ENCODE data around the gene VPS41.
A peak's percentile ranks its signal among the peaks of the same experiment; 100 is the strongest.
"Not testable (repeated sequence)": the region's sequence is repeated elsewhere in the genome, so short reads cannot be mapped to it uniquely, and the experiment has no call there.

The VPS41 gene

DNA sequence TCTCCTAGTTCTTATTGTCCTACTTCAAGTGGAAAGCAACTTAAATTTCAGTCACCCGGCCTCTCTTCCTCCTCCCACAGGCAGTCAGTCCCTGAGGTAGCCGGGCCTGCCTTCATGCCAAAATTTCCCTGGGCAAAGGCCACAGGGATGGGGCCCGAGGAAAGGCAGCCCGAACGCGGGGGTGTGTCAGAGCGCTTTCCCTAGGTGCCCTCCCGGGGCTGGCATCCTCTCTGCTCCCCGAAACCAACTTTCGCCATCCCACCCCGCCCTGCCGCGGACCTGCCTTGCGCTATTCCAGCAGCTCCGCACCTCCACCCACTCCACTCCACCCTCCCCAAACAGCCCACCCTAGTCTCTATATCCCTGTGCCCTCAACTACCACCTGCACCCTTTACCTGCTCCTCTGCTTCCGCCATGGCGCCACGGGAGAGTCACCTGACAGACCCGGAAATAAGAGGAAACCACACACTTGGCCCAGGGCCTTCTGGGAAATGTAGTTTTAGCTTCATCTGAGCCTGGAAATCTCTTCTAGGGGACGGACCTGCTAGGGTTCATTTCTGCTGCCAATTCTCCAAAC is at the start of gene VPS41:
VPS41 (minus strand) TSS at position 433 of the 577 bp plus-strand sequence; CDS start at position 416, 17 bp downstream.
- peak; percentile 62 for DNase-seq (ENCODE audit: low read depth)

DNA sequence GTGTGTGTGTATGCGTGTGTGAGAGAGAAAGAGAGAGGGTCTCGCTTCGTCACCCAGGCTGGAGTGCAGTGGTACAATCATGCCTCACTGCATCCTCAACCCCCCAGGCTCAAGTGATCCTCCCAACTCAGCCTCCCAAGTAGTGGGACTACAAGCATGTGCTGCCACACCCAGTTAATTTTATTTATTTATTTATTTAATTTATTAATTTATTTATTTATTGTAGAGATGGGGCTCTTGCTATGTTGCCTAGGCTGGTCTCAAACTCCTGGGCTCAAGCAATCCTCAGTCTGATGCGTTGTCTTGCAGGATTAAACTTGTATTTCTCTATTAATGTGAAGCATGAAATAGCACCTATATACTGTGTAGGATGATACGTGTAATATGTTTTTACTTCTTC is 46.9 kb upstream of the VPS41 start:
- DNase-seq (ENCODE audit: low read depth) = no peak

DNA sequence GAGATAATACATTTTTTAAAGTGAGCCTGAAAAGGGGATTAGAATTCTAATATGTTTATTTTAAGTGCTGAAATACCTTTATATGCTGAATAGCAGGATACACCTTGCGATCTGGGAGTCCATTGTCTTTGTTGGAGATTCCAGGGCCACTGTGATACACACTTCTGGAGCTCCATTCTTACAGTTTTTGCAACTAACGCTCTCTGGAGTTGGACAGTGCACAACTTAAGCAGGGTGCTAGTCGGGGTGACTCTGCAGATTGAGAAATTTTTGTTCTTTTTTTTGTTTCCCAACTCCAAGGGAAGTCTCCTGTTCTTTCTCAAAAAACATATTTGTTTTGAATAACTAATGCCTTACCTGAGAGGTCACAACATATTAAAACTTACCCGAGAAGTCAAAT is 45.0 kb upstream of the VPS41 start:
- DNase-seq (ENCODE audit: low read depth) = no peak

DNA sequence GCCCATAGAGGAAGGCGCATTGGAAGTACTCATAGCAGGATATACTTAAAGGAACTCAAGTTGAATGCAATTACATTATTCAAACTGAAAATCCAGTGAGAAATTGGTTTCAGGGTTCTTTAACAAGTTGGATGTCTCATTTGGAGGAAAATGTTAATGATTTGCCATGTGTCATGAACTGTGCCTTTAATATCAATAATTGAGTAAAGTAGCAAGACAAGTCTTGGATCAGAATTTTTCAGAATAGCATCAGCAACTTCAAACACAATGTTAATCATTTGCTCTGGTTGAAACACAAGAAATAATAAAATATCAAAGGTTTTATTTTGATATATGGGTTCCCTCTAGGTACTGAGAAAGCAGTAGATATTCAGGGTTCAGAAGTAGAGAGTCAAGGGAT is 44.2 kb upstream of the VPS41 start:
- no peak for DNase-seq (ENCODE audit: low read depth)

DNA sequence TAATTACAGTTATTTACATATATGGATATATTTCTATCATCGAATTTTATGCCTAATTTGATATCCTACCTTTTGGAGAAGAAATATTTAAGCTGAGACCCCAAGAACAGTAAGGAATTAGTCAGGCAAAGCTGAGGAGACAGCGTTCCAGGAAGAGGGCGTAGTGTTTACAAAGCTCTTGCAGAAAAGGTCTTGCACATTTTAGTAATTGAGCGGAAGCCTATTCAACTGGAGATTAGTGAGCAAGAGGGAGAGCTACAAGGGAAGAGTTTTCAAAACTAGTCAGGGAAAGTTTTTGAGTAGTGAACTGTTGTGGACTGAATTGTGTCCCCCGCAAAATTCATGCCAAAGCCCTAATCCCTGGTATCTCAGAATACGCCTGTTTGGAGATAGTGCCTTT is 42.2 kb upstream of the VPS41 start:
- no peak for DNase-seq (ENCODE audit: low read depth)

DNA sequence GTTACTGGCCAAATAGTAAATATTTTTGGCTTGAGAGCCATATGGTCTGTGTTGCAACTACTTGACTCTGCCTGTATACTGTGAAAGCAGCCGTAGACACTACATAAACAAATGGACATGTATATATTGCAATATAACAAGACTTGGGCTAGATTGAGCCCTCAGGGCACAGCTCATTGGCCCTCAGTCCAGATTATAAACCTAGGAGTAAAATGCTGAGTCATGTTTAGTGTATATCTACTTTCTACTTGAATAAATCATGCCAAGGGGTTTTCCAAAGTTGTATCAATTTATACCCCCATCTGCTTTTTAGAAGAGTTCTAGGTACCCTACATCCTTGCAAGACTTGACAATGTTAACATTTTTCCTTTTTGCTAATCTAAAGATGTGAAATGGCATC is 41.3 kb upstream of the VPS41 start:
- DNase-seq (ENCODE audit: low read depth) = no peak

DNA sequence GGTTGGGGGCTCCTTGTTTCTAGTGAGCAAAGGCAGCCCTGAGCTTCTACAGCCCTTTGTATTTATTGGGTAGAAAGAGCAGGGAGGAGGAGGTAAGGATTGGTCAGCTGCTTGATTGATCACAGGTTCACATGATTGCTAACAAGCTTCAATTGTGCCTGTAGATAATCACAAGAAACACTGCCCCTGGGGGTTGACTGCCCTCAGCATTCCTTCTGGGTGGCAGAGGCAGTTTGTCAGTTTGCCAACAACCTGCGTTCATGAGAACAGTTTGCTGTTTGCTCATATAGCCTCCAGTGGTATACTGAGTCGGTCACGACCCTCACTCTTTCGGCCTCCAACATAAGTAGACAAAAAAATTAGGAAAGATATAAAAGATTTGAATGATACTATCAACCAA is 38.5 kb upstream of the VPS41 start:
- DNase-seq (ENCODE audit: low read depth) = not testable (repeated sequence)

DNA sequence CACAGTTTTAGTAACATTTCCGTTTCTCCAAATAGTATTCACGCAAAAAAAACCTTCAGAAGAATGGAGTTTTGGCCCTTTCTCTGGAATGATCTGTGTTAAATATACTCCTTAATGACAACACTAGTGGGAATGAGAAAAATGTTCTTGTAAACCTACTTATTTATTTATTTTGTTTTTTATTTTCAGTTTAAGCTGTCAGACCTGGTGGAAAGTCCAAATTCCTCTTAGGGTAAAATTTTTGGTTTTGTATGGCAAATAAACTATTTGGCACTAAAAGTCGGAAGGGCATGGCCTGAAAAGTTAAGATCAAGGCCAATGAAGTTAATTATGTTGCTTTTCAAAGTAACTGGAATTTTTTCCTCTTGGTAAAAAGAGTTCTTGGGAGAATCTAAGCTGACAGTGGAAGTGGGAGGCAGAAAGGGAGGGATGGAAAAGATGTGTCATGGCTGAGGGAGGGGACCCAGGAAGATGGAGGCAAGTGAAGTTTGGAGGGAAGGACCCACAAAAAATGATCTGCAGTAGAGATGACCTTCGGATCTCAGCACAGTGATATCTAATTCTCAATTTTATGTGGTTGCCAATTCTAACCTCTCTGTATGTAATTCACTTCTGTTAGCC is 33.5 kb upstream of the VPS41 start:
- DNase-seq (ENCODE audit: low read depth) = no peak

DNA sequence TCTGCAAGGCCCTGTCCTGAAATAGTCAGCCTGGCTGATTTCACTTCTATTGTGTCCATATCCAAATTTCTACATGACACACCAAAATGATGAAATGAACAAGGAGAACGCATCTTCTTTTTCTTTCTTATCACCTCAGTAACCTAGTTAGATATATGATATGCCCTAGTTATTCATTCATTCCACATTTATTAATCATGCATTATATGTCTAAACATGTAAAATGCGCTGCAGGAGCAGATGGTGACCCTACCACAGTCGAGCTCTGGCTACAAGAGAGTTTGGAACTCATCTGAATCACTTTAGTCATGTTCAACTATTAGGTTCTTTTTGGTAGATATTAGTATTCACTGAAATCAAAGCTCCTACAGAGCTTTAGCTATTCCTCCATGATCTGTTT is 31.8 kb upstream of the VPS41 start:
- no peak for DNase-seq (ENCODE audit: low read depth)

DNA sequence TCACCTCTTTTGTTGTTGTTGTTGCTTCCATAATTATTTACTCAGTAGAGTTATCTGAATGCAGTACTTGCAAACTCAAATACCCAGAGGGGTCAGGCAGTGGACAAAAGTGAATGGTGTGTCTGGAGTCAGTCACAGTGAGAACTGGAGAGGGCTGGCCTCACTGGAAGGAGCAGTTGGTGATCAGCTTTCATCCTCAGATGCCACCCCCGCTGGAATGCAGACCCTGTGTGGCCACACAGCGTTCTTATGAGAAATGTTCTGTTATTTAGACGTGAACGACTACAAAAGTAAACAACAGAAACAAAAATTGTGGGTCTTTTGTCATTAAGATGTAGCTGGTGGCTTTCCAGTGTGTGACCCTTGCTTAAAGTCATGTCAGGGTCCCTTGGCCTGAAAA is 29.6 kb upstream of the VPS41 start:
- DNase-seq (ENCODE audit: low read depth) = no peak

DNA sequence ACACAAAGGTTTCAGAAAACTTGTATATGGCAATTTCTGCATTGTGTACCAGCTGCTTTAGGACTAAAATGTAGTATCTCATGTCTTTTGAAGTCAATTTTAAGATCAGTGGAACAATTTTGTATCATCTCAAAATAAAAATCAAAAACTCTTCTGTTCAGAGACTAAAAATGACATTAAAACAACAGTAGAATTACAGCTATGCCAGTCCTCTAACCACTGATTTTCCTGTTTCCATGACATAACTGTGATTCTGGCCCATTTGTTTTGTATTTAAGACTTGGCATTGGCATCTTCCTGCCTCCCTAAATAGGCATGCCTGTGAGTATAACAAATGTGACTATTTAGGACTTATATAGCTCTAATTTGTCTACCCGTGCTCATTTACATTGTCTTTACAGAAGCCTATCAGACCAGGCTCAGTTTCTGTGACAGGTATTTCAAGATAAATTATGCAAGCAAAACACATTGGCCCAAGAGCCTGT is 29.1 kb upstream of the VPS41 start:
- DNase-seq (ENCODE audit: low read depth) = no peak

DNA sequence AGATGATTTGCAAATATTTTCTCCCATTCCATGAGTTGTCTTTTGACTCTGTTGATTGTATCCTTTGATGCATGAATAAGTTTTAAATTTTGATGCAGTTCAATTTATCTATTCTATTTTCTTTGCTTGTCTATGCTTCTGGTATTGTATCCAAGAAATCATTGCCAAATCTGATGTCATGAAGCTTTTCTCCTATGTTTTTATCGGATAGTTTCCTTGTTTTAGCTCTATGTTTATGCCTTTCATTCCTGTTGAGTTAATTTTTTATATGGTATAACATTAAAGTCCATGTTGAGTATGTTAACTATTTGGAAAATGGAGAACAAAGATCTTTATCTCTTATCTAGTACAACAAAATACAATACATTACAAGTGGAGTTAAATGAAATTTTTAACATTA is 27.6 kb upstream of the VPS41 start:
- no peak for DNase-seq (ENCODE audit: low read depth)

DNA sequence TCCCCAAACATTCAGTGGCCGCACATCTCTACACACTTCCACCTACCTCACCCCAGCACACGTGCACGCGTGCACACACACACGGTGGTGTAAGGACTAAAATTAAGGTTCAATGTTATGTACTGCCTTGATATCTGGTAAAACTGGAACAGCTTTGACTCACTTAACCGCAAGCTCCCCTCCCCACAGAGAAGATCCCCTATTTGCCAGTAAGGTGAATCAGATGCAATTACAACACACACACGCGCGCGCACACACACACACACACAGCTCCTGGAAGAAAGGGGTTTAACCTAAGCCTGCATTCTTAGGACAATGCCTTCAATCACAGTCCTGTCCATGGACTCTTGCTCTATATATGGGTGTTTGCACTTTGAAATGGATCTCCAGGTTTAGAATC is 25.5 kb upstream of the VPS41 start:
- no peak for DNase-seq (ENCODE audit: low read depth)

DNA sequence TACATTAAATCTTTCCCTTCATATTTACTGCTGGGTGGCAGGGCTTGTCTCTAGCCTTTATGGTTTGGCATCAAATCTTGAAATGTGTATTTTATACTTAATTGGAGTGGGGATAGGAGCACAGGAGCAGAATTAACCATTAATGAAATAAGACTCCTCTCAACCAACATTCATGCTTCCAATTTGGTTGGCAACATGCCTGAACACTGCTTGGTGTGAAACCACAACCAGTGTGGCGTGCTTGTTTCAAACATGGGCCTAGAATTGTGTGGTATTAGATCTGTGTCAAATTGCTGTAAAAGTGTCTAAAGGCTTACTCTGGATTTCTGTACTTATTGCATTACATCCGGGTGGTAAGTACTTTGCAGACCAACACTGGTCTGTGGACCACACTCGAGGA is 25.1 kb upstream of the VPS41 start:
- no peak for DNase-seq (ENCODE audit: low read depth)

DNA sequence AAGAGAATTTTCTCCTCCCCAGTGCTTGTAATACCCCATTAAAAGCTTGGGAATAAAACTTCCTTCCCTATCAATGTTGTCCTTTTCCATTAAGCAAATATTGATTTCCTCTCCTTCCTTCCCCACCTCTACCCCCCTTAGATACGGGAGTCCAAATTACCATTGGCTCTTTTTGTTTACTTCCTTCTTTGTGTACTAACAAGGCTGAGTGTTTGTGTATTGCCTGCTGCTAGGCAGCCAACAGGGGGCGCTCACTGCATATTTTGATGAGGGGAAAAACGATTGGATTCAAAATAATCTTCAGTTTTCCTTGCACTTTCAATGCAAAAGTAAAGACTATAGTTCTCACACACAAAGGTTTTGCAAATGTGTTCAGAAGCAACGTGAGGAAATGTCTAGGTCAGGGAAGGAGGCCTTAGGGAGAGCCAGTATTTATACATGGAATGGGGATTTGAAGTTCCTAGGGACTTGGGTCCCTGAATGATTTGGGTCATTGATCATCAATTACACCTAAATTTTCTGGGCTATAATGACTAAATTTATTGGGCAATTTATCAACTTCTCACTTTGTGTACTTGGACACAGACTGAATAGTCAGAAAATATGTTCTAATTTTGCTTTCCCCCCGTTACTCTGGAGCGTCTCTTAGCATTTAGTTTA is 23.6 kb upstream of the VPS41 start:
- DNase-seq (ENCODE audit: low read depth) = no peak

DNA sequence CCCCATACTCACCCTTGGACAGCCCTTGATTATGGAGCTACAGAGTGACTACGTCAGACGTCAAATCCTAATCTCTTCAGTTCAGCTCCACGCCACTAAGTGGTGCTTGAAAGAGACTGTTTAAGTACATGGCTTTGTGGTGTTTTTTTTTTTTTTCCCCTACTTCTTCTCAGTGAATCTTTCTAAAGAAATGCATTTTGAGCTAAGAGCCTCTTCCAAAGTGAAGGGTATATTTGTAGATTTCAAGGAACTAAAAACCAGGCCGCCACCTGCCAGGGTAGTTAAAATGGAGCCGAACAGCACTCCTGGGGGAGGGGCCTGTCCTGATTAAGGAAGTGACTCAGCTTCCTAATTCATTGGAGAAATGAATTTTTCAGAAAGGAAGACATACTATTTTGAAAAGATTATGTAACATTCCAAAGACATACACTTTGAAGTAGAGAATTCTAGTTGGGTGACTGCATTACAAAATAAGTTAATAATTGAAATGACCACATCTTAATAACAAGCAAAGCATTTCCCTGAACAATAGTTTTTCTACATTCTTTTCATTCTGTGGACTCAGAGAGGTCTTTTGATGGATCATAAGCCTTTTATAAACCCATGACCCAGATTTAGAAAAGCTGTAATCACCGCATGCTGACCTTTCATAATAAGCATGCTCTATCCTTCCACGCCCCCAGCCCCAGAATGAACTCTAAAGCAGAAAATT is 20.6 kb upstream of the VPS41 start:
- no peak for DNase-seq (ENCODE audit: low read depth)

DNA sequence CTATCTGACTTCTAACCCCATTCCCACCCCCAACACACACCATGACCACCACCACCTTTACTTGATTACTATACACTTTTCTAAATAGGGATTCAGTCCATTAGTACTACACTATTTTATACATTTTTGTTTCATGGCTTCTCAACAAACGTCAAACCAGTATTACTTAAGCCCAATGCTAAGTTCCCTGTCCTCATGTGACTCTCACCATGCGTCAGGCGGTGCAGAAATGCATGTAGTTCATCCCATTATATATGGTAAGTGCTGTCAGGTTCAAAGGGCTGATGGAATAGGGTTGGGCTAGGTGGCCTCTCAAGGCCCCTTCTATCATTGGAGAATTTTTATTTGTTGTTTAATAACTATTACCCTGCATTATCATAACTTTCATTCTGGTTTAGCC is 19.5 kb upstream of the VPS41 start:
- no peak for DNase-seq (ENCODE audit: low read depth)

DNA sequence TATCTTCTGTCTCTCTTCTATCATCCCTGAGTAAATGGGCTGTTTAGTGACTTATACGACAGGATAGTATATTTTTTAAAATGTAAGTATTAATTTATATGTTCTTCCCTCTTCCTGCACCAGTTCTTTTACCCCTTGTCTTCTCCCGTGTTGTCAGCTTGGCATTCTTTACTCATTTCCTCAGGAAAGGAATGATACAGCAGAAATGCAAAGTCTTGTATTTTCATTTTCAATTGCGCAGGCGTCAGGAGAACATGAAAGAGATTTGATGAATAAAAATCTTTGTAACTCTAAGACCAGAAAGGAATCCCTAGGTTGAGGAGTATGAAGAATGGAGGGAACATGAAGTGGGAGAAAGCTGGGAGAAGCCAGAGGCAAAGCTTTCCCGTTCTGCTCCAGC is 18.8 kb upstream of the VPS41 start:
- DNase-seq (ENCODE audit: low read depth) = no peak

DNA sequence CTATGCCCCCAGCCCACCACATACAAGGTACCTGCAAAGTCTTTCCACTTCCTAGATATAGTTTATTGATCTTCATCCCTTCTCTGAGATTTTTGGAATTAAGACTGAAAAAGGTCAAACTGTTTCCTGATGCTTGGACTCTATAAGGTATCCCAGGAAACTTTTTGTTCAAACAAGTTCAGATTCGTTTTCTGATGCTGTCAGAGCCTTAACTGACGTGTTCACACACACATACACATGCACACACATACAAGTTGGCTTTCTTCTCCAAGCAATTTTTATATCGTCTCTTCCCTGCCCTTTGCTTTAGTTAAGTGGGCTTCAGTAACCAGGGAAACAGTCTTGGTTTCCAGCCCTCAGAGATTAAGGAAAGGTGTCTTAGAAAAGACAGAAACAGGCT is 11.7 kb upstream of the VPS41 start:
- DNase-seq (ENCODE audit: low read depth) = no peak

DNA sequence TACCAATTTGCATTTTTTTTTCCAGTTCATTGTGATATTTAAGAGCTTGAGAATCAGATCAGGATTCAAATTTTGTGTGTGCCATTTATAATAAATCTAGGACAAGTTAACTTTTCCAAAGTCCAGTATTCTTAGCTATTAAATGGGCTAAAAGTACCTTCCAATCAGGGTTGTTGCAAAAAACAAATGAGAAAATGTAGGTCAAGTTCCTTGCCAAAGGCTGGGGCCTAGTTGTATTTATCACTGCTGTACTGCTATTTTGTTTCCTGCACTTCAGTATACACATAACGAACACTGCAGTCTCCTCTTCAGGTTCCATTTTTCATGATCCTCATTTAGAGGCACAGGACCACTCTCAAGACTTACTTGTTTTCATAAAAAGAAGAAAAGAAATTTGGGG is 7.4 kb upstream of the VPS41 start:
- no peak for DNase-seq (ENCODE audit: low read depth)

DNA sequence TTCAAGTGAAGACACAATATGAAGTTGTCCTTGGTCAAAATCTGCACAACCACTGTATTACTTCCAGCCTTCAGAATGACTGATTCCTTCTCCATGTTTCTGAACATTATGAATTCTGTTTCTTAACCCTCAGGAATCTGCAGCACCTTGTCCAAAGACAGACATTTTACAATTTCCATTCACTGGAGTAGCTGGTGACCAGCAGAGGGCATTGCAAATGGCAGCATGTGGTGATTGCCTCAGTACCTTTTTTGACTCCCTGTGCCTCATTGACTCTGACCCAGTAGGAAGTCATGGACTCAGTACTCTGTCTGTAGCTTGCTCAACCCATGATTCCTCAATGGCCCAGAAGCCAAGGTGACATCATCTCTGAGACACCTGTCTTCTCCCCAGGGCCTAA is 879 bp upstream of the VPS41 start:
- no peak for DNase-seq (ENCODE audit: low read depth)

DNA sequence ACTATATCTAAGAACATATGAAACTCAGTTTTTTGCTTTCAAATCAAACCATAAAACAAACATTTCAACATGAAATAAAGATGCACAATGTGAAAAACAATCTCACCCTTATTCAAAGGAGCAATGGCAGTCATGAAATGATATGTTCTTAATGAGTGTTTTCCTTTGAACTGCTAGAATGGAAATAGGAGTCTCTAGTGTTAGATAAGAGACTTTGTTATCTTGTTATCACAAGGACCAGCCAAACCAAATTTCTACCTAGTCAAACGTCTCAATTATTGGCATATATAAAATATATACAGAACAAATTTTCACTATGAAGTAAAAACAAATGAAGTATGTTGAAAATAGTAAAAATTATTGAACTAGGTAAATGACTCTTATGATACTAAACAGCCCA is 1.2 kb downstream of the VPS41 start:
- DNase-seq (ENCODE audit: low read depth) = no peak

DNA sequence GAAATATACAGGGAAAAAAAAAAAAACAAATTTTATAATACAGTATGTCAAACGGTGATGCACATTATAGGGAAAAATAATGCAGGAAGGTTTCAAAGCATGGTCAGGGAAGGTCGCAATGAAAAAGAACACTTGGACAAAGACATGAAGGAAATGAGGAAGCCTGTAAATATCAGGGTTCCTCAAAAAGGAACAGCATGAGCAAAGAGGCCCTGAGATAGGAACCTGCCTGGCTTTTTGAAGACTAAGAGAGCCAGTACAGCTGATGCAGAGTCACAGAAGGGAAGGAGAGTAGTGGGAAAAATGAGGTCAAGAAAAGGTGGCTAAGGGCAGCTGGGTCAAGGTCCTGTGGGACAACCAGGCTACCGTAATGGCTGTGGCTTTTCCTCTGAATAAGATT is 1.9 kb downstream of the VPS41 start:
- no peak for DNase-seq (ENCODE audit: low read depth)
